ENCODE measurements around the gene FBRS.

The FBRS gene

DNA sequence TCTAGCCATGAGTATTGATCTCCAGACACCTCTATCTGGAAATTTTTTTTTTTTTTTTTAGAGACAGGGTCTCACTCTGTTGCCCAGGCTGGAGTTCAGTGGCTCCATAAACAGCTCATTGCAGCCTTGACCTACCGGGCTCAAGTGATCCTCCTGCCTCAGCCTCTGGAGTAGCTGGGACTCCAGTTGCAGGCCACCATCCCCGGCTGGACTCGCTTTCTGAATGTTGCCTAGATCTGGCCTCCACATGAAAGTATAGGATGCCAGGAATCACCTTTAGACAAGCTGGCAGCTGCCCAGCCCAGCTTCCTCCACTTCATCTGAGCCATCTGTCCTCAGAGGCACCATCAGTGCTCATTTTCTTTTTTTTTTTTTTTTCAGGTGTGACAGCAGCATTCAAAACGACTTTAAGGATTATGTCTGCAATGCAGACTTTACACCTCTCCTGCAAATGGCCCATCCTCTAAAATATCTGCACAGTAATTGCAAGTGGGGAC is 13.8 kb upstream of the FBRS start:
- no peak for DNase-seq (ENCODE audit: low read depth)

DNA sequence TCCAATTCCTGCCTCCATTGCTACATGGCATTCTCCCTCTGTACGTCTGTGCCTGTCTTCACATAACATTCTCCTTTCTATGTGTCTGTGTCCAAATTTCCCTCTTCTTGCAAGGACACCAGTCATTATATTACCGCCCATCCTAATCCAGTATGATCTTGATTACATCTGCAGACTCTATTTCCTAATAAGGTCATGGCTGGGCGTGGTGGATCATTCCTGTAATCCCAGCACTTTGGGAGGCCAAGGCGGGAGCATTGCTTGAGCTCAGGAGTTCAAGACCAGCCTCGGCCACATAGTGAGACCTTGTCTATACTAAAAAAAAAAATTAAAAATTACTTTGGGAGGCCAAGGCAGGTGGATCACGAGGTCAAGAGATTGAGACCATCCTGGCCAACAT is 12.5 kb upstream of the FBRS start:
- DNase-seq (ENCODE audit: low read depth) = no peak

GRCh38 chr16:30647274-30647571 is 11.0 kb upstream of the FBRS start:
- DNase-seq (ENCODE audit: low read depth) = no peak

DNA sequence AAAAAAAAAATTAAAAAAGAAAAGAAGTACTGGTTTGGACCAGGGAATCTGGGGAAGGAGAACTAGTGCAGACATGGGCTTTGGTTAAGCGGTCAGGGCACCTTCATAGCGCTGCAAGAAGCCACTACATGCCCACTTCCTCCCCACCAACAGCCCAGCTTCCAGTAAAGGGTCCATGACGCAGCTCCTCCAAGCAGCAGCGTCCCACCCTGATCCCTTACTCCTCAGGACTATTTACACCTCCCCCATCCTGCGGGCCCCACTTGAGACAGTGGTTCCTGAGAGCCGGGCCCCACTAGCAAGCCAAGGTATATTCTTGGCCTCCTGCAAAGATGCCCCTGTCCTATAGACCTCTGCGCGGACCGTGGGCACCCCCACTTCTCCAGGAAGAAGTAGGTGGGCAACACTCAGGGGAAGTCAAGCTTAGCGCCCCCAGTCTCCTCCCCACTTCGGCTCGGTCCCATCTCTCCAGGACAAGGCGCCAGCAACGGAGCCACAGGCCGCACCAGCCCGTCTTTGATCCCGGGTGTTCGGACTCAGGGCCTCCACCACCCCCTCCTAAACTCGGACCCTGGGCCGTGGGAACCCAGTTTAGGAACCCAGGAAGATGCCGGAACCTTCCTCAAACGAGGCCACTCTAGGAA is 8.4 kb upstream of the FBRS start:
- DNase-seq (ENCODE audit: low read depth) = no peak

- DNase-seq (ENCODE audit: low read depth) = peak; percentile 97
Observed at GRCh38 chr16:30650369-30651123, 7.7 kb upstream of the FBRS start, which contains the start of gene PRR14. PRR14 (plus strand) TSS chr16:30650960; CDS start chr16:30651646, 686 bp downstream.

DNA sequence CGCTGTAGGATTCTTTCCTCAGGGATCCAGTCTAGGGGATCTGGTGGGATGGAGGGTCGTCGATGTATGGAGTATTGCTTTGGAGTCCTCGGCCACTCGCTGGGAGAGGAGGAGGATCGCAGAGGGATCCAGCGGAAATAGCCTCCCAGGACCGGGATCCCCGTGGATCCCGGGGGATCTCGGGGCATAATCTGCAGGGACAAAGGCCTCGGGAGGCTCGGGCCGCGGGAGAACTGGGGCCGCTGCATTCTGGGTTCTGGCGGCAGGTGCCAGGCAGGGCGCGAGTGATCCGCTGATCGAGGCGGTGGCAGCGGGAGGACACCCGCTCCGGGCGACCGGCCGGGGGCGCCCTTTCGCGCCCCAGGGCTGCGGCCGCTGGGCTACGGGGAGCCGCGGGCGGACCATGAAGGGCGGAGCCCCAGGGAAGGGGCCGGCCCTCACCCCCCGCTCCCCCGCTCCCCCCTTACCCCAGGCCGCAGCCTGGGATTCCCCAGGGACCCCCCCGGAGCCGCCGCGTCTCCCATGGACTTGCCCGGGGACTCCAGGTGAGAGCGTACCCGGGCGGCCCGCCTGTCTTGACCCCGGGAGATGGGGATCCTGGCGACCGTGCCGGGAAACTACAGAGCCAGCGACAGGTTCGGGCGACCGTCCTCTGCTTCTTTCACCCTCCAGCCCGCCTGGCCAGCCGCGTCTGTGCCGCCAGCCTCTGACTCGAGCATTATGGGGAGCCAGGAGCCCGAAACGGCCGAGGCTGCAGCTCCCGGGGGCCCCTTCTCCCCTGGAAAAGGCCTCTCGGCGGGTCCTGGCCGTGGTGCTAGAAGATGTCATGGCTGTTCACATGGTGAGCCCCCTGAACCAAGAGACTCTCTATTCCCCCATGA is 6.9 kb upstream of the FBRS start:
- peak; percentile 72 for DNase-seq (ENCODE audit: low read depth)

DNA sequence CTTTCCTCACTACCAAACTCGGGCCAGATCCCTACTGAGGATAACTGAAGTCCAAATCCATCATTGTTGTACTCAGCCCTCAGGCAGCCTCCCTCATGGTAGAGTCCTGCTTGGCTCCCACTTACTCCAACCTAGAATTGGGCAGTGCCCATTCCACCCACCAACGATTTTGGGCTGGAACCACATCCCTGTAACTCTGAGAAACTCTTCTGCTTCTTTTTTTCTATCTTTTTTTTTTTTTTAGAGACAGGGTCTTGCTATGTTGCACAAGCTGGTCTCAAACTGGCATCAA is 6.3 kb upstream of the FBRS start:
- no peak for DNase-seq (ENCODE audit: low read depth)

GRCh38 chr16:30652718-30653117 is 5.5 kb upstream of the FBRS start:
- DNase-seq (ENCODE audit: low read depth) = no peak

GRCh38 chr16:30654856-30655255 is 3.4 kb upstream of the FBRS start:
- DNase-seq (ENCODE audit: low read depth) = no peak

DNA sequence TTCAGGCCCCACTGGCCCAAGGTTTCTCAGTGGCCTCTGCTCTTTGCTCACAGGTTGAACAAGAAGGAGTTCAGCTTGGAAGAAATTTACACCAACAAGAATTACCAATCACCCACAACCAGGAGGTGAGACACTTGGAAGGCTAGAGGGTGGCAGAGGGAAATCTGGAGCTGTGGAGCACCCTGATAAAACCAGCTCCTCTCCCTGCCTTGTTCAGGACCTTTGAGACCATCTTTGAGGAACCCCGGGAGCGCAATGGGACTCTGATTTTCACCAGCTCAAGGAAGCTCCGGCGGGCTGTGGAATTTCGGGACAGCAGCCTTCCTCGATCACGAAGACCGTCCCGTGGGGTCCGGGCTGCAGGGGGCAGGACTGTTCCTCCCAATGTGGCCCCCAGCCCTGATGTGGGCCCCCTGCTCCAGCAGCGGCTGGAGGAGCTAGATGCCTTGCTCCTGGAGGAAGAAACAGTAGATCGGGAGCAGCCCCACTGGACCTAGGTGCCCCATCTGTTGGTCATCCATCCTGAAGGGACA is 2.4 kb upstream of the FBRS start:
- no peak for DNase-seq (ENCODE audit: low read depth)

DNA sequence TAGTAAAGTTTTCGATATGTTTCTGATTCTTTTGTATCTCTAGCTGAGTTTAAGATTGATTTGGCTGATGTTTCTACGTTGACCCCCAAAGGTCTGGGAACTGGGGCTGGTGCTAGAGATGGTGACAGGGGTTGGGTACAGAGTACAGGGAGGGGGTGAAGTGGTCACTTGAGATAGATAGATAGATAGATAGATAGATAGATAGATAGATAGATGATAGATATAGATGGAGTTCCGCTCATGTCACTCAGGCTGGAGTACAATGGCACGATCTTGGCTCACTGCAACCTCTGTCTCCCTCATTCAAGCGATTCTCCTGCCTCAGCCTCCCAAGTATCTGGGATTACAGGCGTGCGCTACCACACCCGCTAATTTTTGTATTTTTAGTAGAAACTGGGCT is 1.8 kb upstream of the FBRS start:
- DNase-seq (ENCODE audit: low read depth) = no peak

DNA sequence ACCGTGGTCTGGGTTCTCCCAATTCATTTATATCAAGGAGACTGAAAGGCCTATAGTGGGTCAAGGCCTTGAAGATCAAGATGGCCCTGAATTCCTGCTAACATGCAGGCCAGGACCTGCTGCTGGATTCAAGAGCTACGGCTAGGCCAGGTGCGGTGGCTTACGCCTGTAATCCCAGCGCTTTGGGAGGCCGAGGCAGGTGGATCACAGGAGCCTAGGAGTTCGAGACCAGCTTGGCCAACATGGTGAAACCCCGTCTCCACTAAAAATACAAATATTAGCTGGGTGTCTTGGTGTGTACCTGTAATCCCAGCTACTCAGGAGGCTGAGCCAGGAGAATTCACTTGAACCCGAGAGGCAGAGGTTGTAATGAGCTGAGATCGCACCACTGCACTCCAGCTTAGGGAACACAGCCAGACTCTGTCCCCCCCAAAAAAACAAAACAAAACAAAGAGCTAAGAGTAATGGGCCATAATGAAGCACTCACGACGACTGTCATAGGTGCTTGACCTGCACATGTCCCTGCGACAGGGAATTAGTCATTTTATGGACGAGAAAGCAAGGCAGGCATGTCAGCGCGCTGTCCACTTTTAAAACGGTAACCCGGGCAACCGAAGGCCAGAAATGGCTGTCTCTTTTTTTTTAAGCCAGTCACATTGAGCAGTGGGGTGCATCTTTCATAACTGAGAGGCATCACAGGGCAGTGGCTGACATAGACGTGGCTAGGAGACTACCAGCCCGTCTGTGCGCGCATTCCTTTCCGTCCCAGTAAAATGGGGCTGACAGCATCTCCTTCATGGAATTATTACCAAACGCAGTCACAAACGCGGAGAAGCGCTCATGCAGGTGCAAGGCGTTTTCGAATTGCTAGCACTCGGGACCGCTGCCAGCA is 1.0 kb upstream of the FBRS start:
- DNase-seq (ENCODE audit: low read depth) = no peak

- peak; percentile 51 for DNase-seq (ENCODE audit: low read depth)
Observed at GRCh38 chr16:30658731-30659506, 688 bp downstream of the FBRS start.

DNA sequence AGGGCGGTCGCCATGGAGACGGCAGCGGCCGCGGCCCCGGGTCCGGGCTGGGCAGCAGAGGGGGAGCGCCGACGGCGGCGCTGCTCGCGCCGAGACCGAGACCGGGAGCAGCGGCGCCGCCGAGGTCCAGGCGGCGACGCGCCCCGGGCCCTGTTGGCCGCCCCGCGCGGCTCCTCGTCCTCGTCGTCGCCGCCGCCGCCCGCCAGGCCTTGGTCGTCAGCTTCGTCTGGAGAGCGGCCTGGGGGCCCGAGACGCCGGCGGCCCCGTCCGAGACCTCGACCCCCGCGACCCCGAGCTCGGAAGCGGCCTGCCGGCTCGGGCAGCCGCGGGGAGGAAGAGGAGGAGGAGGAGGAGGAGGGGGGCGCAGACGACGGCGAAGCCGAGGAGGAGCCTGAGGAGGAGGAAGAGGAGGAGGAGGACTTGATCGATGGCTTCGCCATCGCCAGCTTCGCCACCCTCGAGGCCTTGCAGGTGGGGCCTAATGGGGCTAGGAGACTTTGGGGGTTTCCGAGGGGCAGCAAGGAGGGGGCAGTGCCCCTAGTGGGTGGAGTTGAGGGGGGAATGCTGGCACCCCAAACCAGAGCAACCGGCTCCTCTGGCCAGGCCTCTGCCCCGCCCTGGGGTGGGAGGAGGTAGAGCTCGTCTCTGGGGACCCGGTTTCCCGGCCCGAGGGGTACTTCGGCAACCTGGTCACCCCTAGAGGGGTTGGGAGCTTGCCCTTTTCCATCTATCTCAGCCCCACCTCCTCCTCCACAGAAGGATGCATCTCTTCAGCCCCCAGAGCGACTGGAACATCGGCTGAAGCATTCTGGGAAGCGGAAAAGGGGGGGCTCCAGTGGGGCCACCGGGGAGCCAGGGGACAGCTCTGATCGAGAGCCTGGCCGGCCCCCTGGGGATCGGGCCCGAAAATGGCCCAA is 1.5 kb downstream of the FBRS start:
- DNase-seq (ENCODE audit: low read depth) = no peak

- peak; percentile 75 for DNase-seq (ENCODE audit: low read depth)
Observed at GRCh38 chr16:30660424-30661261, 2.4 kb downstream of the FBRS start.

- DNase-seq (ENCODE audit: low read depth) = no peak
Observed at GRCh38 chr16:30662449-30662848, 4.2 kb downstream of the FBRS start.

DNA sequence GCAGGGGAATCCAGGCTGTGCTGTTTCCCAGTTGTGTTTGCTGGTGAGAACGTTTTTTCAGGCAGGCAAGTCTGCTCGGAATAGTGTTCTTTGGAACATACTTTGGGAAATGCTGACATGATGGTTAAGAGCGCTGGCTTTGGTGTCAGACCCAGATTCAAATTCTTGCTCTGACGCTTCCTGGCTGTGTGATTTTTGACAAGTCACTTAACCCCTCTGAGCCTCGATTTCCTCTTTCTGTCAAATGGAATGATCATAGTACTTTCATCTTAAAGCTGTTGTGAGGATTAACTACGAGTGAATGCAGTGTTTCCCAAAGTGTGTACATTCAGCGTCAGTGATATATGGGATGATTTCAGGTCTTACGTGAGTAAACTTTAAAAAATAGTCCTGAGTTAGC is 4.8 kb downstream of the FBRS start:
- DNase-seq (ENCODE audit: low read depth) = no peak

- DNase-seq (ENCODE audit: low read depth) = no peak
Observed at GRCh38 chr16:30663820-30664219, 5.6 kb downstream of the FBRS start.

GRCh38 chr16:30664616-30665109 is 6.4 kb downstream of the FBRS start:
- DNase-seq (ENCODE audit: low read depth) = no peak
